Measurements from ENCODE around the gene CETN3. TPM values are rescaled to one million over a fixed set of nuclear protein-coding genes. Genes with fewer than 3 reads are reported as not detected.
A peak's percentile ranks its signal among the peaks of the same experiment; 100 is the strongest.

CETN3 gene
- polyA plus RNA-seq, 3 donors: 0.59 to 9.0 (median 7.7) TPM

GRCh38 chr5:90384389-90384788 is 25.2 kb downstream of the CETN3 start:
- Histone ChIP-seq H3K27me3 (ENCODE audit: control insufficient read depth in 2 of 2, insufficient read depth in 2 of 2, low read length in 2 of 2) (no peaks in the 10 kb centered on the region), H2AFZ (ENCODE audit: insufficient read depth, low read depth, low read length, poor library complexity, severe bottlenecking) (no peak overlapping the region), H4K20me1 (ENCODE audit: insufficient read depth, low read length) (no peaks in the 10 kb centered on the region), H3K9ac (ENCODE audit: insufficient read depth, low read length, poor library complexity, severe bottlenecking) (no peak overlapping the region), H3K4me3 (replicated peaks in 1 of 3; ENCODE audit: low read depth in 2 of 3, low read length in 3 of 3) (no peak overlapping the region), H3K4me2 (replicated peaks; ENCODE audit: extremely low read depth, low read length, poor library complexity, severe bottlenecking) (no peak overlapping the region), H3K9me3 (replicated peaks in 1 of 2; ENCODE audit: control insufficient read depth in 1 of 2, insufficient read depth in 1 of 2, low read length in 2 of 2) (no peaks in the 10 kb centered on the region), H3K36me3 (replicated peaks in 1 of 2; ENCODE audit: control insufficient read depth in 1 of 2, insufficient read depth in 2 of 2, low read length in 2 of 2) (no peaks in the 10 kb centered on the region), H3K4me1 (ENCODE audit: control insufficient read depth in 1 of 2, insufficient read depth in 2 of 2, low read length in 2 of 2) (no peaks in the 10 kb centered on the region), H3K79me2 (ENCODE audit: insufficient read depth, low read length) (no peaks in the 10 kb centered on the region), H3K27ac (ENCODE audit: low read depth in 1 of 2, low read length in 2 of 2) (no peak overlapping the region)
- DNase-seq: no peak
- H3K36me3 Mint-ChIP-seq: no peaks in the 10 kb centered on the region
- no peak overlapping the region for H3K27ac Mint-ChIP-seq
- H3K27me3 Mint-ChIP-seq (ENCODE audit: low read depth in 3 of 3): peaks cover 0 to 2% (median 0%) of the 10 kb centered on the region in 3 donors
- no peak for TF ChIP-seq CTCF (IDR thresholded peaks at IDR 0.05)
- no peaks in the 10 kb centered on the region for H3K4me1 Mint-ChIP-seq
- no CpG with 5 or more reads among the region's 1 CpG for WGBS (ENCODE audit: insufficient coverage)
- H3K9me3 Mint-ChIP-seq: peaks cover 0 to 3% (median 0%) of the 10 kb centered on the region in 7 donors
- intact Hi-C loops (cut with micrococcal nuclease): no loop called here
- H3K4me3 Mint-ChIP-seq: no peak overlapping the region

GRCh38 chr5:90383903-90384302 is 25.7 kb downstream of the CETN3 start:
- Mint-ChIP-seq H3K9me3 (peaks cover 0 to 3% (median 0%) of the 10 kb centered on the region in 7 donors), H3K4me3 (no peak overlapping the region), H3K4me1 (no peaks in the 10 kb centered on the region), H3K27me3 (ENCODE audit: low read depth in 3 of 3) (peaks cover 0 to 2% (median 0%) of the 10 kb centered on the region in 3 donors), H3K27ac (peak overlapping the region in 1 of 7 donors; percentile 14), H3K36me3 (no peaks in the 10 kb centered on the region)
- TF ChIP-seq CTCF (IDR thresholded peaks at IDR 0.05): no peak
- Histone ChIP-seq H3K79me2 (ENCODE audit: insufficient read depth, low read length) (no peaks in the 10 kb centered on the region), H3K4me3 (replicated peaks in 1 of 3; ENCODE audit: low read depth in 2 of 3, low read length in 3 of 3) (no peak overlapping the region), H3K36me3 (replicated peaks in 1 of 2; ENCODE audit: control insufficient read depth in 1 of 2, insufficient read depth in 2 of 2, low read length in 2 of 2) (no peaks in the 10 kb centered on the region), H4K20me1 (ENCODE audit: insufficient read depth, low read length) (no peaks in the 10 kb centered on the region), H3K4me1 (ENCODE audit: control insufficient read depth in 1 of 2, insufficient read depth in 2 of 2, low read length in 2 of 2) (no peaks in the 10 kb centered on the region), H3K27me3 (ENCODE audit: control insufficient read depth in 2 of 2, insufficient read depth in 2 of 2, low read length in 2 of 2) (no peaks in the 10 kb centered on the region), H3K9ac (ENCODE audit: insufficient read depth, low read length, poor library complexity, severe bottlenecking) (no peak overlapping the region), H3K27ac (ENCODE audit: low read depth in 1 of 2, low read length in 2 of 2) (no peak overlapping the region), H3K9me3 (replicated peaks in 1 of 2; ENCODE audit: control insufficient read depth in 1 of 2, insufficient read depth in 1 of 2, low read length in 2 of 2) (no peaks in the 10 kb centered on the region), H2AFZ (ENCODE audit: insufficient read depth, low read depth, low read length, poor library complexity, severe bottlenecking) (no peak overlapping the region), H3K4me2 (replicated peaks; ENCODE audit: extremely low read depth, low read length, poor library complexity, severe bottlenecking) (no peak overlapping the region)
- intact Hi-C loops (cut with micrococcal nuclease): no loop called here
- no peak for DNase-seq
- whole genome bisulfite sequencing (ENCODE audit: insufficient coverage): no CpG with 5 or more reads among the region's 2 CpGs
